IPS-NIHi11 (cell line): Measurements from ENCODE around the gene CARD11.
A peak's percentile ranks its signal among the peaks of the same experiment; 100 is the strongest.
"Not testable (repeated sequence)": the region's sequence is repeated elsewhere in the genome, so short reads cannot be mapped to it uniquely, and the experiment has no call there.

ENCODE experiments used
- DNase-seq: peaks from one replicate; pipeline ENCODE4 v3.0.0; 2012; ENCODE audit warnings: mixed read lengths, low spot score

Gene CARD11

DNA sequence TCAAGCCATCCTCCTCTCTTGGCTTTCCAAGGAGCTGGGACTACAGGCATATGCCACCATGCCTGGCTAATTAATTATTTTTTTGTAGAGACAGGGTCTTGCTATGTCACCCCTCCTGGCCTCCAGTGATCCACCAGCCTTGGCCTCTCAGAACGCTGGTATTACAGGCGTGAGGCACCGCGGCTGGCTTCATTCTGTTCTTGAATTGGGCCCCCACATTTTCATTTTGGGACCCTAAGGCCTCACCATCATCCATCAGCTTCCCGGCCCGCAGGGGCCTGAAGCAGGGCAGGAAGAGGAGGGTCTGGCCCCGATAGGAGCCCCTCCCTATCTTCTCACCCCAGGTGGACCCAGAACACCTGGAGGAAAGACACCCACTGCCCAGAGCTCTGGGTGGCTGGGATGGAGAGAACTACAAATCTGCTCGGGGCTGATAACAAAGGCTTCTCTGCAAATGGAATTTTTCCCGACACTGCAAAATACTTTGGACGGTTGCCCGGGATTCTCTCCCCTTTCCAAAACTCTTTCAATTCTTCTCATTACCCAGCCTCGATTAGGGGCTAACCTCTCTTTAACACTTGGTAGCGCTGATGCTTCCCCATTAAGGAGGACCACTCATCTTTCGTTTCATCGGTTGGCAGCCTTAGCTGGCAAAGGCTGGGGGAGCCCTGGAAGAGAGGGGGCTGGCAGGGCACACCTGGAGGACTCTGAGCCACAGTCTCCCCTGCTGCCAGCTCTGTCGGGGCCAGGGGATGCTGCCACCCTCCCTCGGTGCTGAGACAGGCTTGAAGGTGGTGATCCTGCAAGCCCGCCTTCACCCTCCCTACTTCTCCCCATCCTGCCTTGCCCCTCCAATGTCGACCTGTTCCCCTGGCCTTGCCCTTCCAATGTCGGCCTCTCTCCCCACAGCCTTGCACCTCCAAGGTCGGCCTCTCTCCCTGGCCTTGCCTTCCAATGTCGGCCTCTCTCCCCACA lies 118.5 kb downstream of the CARD11 start:
- no peak for DNase-seq

DNA sequence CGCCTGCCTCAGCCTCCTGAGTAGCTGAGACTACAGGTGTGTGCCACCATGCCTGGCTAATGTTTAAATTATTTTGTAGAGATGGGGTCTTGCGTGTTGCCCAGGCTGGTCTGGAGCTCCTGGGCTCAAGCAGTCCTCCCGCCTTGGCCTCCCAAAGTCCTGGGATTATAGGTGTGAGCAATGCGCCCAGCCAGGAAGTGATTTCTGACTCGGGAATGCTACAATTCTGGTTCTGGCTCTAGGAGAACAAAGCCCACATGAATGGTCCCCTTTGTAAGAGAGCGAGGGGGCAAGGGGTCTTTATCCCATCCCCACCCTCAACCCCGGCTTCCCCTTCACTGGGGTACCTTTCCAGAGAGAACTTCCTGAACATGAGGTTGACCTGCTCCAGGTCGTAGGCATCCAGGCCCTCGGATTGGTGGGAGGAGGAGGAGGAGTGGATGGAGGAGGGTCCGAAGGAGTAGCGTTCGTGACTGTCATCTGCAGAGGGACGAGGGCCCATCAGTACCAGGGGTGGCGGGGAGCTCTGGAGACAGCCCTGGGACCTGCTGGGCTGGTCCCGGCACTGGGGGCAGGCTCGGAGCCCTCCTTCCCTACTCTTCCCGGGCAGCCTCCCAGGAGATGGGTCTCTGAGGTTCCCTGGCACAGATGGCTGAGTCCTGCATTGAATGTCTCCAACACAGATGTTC lies 119.6 kb downstream of the CARD11 start:
- no peak for DNase-seq

DNA sequence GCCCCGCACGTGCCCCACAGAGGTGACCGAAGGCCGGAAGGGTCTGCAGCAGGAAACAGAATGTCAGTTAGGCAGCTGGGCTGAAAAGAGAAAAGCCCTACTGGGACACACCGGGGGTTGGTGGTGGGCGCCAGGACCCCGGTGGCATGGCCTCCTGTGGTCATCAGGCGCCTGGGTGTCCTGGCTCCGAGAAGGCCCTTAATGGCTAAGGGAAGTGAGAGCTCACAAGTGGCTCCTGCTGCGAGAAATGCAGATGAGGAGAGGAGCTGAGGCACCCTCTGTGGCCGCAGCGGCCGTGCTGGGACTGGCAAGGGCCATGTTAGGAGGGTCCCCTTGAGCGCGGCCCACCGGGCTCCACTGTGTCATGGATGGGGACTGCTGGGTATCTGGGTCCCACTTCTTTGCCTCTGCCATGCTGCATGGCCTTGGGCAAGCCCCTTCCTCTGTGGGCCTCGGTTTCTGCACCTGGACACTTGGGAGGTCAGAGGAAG lies 120.3 kb downstream of the CARD11 start:
- DNase-seq: no peak

DNA sequence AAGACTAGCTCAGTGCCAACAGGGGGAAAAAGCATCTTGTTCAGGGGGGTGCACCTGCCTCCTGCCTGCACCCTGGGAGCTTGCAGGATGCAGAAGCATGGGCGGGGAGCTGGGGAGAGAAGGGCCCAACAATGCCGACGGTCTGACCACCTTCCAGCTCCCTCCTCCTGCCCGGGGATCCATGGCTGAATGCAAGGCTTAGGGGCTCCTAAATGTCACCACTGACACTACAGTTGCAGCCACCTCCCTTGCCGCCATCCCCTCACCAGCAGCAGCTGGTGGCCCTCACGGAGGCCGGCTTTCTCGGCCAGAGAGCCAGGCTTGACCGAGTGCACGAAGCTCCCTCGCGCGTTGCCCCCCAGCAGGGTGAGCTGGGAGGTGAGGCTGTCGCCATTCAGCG lies 120.8 kb downstream of the CARD11 start:
- no peak for DNase-seq

- DNase-seq: no peak
These were observed 121.3 kb downstream of the CARD11 start for GRCh38 chr7:2922348-2922691.

GRCh38 chr7:2921653-2922347 lies 121.9 kb downstream of the CARD11 start:
- peak; percentile 78 for DNase-seq

DNA sequence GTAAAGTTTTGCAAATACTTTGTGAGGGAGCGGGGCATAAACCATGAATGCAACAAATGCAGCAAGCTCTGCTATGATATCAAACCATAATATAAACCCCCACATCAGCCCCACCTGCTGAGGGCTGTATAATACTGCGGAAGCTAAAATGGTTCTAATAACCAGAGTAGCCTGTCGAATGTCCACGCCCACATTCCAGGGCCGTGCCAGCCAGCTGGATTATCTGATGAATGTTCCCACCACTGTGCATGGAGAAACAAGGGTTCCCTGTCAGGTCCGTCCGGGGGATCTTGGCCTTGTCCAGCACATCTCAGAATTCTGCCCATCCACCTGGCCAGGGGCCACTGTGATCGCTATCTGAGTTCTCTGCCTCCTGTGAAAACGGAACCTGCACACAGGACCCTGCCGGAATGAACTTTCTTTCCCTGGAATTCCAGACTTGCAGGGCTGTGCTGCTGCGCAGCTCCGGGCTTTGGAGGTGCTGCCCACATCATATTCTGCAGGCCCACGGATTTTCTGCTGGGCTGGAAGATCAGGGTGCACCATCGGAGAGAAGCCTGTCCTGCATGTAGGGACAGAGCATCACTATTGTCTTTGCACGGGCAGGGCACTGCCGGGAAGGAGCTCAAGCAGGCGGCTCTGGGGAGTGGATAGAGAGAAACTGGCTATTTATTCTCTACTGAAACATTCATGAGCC lies 122.6 kb downstream of the CARD11 start:
- DNase-seq: no peak

GRCh38 chr7:2920480-2920879 lies 123.2 kb downstream of the CARD11 start:
- not testable (repeated sequence) for DNase-seq

- no peak for DNase-seq
These were observed 123.6 kb downstream of the CARD11 start for GRCh38 chr7:2920041-2920440.

DNA sequence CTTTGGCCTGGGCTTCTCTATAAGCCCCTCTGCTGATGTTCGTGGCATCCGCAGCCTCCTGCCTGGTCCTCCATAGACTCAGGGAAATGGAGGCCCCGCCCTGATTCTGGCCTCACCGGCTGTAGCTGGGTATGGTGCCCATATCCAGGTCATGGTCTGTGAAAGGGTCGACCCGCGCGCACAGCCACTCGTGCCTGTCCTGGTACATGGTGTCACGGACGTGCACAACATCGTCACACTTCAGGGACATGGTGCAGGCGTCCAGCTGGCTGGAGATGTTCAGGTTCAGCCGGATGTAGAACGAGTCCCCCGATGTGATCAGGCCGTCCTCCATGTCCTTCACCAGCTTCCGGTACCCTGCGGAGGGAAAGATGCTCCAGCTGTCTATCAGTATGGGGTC lies 124.4 kb downstream of the CARD11 start:
- no peak for DNase-seq

- no peak for DNase-seq
These were observed 125.3 kb downstream of the CARD11 start for GRCh38 chr7:2918406-2918805.

GRCh38 chr7:2915023-2915422 lies 128.6 kb downstream of the CARD11 start:
- no peak for DNase-seq

DNA sequence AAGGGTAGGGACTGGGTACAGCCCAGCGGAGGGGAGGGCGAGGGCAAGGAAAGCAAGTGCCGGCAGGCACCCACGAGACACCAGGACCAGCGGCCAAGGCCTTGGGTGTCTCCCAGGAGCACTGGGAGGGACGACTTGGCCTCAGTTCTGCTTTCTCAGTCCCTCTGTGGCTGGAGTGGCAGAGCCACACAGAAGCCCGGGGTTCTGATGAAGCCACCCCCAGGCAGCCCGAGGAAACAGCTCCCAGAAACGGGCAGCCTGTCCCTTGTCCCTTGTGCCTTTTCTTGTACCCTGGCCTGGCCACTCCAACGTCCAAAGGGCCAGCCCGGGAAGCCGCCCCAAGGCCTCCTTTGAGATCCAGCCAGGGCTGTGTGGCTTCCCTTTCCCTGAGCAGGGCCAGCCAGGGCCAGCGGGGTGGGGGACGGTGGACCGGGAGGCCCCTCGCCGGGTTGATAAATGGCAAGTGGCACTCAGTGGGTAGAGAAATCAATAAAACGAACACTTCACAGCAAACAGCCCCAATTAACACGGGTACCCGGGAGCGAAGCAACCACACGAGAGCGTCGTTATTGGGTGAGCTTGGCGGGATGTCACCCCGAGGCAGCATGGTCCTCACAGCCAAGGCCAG lies 129.8 kb downstream of the CARD11 start:
- no peak for DNase-seq

DNA sequence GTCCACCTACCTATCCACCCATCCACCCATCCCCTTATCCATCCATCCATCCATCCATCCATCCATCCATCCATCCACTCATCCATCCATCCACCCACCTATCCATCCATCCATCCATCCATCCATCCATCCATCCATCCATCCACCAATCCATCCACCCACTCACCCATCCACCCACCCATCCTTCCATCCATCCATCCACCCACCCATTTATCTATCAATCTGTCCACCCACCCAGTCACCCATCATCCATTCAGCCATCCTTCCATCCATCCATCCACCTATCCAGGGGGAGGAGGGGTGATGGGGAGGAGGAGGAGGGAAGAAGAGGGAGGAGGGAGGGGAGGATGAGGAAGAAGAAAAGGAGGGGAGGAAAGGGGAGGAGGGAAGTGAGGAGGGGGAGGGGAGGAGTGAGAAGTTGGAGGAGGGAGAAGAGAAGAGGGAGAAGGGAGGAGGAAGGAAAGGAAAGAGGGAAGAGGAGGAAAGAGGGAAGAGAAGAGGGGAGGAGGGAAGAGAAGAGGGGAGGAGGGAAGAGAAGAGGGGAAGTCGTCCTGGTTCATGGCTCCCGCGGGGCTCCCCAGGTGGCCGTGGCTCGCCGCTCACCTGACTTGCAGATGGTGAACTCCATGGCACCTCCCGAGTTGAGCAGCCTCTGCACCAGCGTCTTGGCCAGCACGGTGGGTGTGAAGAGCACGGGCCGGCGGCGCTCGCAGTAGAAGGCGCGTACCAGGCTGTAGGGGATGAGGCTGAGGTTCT lies 130.8 kb downstream of the CARD11 start:
- no peak for DNase-seq

GRCh38 chr7:2911466-2911865 lies 132.2 kb downstream of the CARD11 start:
- no peak for DNase-seq

GRCh38 chr7:2909471-2910039 lies 134.1 kb downstream of the CARD11 start:
- DNase-seq: no peak

GRCh38 chr7:2909043-2909442 lies 134.6 kb downstream of the CARD11 start:
- DNase-seq: no peak

DNA sequence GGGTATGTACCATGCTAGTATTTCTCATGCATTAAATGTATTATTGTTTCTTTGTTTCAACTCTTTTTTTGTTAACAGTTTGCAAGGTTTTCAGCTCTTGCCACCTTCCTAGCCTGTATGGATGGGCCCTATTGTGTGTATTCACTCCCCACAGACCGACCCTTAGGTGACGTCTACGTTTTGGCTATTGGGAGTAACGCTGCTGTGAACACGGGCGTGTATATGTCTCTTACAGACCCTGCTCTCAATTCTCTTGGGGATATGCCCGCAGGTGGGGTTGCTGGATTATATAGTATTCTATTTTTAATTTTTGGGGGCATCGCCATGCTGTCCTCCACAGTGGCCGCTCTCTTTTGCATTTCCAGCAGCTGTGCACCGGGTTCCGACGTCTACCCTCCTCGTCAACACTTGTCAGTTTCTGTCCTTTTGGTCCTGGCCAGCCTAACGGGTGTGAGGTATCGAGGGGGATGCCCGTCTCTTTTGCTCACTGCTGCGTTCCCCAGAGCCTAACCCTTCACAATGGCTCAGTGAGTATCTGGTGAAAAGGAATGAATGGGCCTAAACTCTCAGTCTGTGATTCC lies 135.5 kb downstream of the CARD11 start:
- DNase-seq: no peak

GRCh38 chr7:2906197-2906931 lies 137.3 kb downstream of the CARD11 start:
- DNase-seq: no peak
